Endothelial cell of umbilical vein (primary cell): ENCODE data around the gene ARHGAP21. TPM values are rescaled to one million over a fixed set of nuclear protein-coding genes. Genes with fewer than 3 reads are reported as not detected.

Experiments
- BruUV-seq: library from RNA; stranded (reverse); fragments of 400-500 nt; replicated peaks from 2 replicates; lab custom pipeline; 2021; lab: Mats Ljungman, UMichigan
- CTCF ChIA-PET: fragments of 300-600, 350-600 bp; sonication (Branson Sonifier 250); formaldehyde crosslinking; loops from one replicate; lab custom pipeline; 2021; ENCODE audit warnings: antibody characterized with exemption, inconsistent platforms; lab: Charles Lee
- POLR2A ChIA-PET: fragments of 300-600, 350-600 bp; sonication (Branson Sonifier 250); formaldehyde crosslinking; loops from one replicate; lab custom pipeline; 2021; ENCODE audit warnings: antibody characterized with exemption, inconsistent platforms; lab: Charles Lee
- DNase-seq: peaks from one replicate; pipeline ENCODE4 v3.0.0-alpha.2; 2011; ENCODE audit warnings: low read depth, low spot score
- FAIRE-seq: peaks from 2 replicates; lab custom pipeline; 2011; peaks lifted over from hg19 to GRCh38; lab: Jason Lieb, UNC
- H2AFZ ChIP-seq: 2 replicates; pipeline ENCODE4 v1.6.0; 2012; ENCODE audit warnings: low read depth, low read length, control low read depth, inconsistent platforms
- H3K27ac ChIP-seq: 2 replicates; pipeline ENCODE4 v1.5.1; 2011; ENCODE audit warnings: low read depth, mild to moderate bottlenecking, control low read depth, low read length, moderate library complexity; ENCODE audit not compliant: insufficient read depth
- H3K27me3 ChIP-seq, 2 experiments: 2 replicates each; pipeline versions ENCODE4 v1.6.0 to v1.6.1; 2011; ENCODE audit warnings: low read length in 2 of 2, mixed read lengths in 1 of 2; ENCODE audit not compliant: control insufficient read depth in 2 of 2, insufficient read depth in 2 of 2
- H3K36me3 ChIP-seq, 2 experiments: 2 replicates in 1 of 2; 3 replicates in 1 of 2; pipeline ENCODE4 v1.5.1; 2011; ENCODE audit warnings: low read length in 2 of 2, mild to moderate bottlenecking in 1 of 2, moderate library complexity in 1 of 2; ENCODE audit not compliant: control insufficient read depth in 2 of 2, insufficient read depth in 2 of 2; ENCODE audit errors: extremely low read depth in 1 of 2
- H3K4me1 ChIP-seq: 3 replicates; pipeline ENCODE4 v1.5.1; 2011; ENCODE audit warnings: mild to moderate bottlenecking, low read length; ENCODE audit not compliant: control insufficient read depth, insufficient read depth; ENCODE audit errors: extremely low read depth
- H3K4me2 ChIP-seq: 2 replicates; pipeline ENCODE4 v1.6.1; 2011; ENCODE audit warnings: low read length, control low read depth, mixed read lengths; ENCODE audit not compliant: insufficient read depth
- H3K4me3 ChIP-seq, 3 experiments: fragments of 200-600 bp in 1 of 3; sonication (generic), shearing (Covaris generic) in 1 of 3; replicated peaks in 1 of 3; 2 replicates each; pipeline ENCODE4 v1.5.1; 2011 to 2016; ENCODE audit warnings: control low read depth in 3 of 3, low read length in 3 of 3, mild to moderate bottlenecking in 2 of 3, inconsistent platforms in 1 of 3, low read depth in 1 of 3, moderate library complexity in 1 of 3; ENCODE audit not compliant: insufficient read depth in 1 of 3
- H3K79me2 ChIP-seq: 2 replicates; pipeline ENCODE4 v1.6.0; 2012; ENCODE audit warnings: low read length, inconsistent platforms; ENCODE audit not compliant: control insufficient read depth, insufficient read depth
- H3K9ac ChIP-seq: replicated peaks from 2 replicates; pipeline ENCODE3; 2011; ENCODE audit warnings: low read length, control low read depth; ENCODE audit not compliant: insufficient read depth; ENCODE audit errors: extremely low read depth
- H3K9me1 ChIP-seq: replicated peaks from 3 replicates; pipeline ENCODE4 v1.6.0; 2011; ENCODE audit warnings: mild to moderate bottlenecking, low read length; ENCODE audit not compliant: control insufficient read depth, insufficient read depth; ENCODE audit errors: extremely low read depth
- H3K9me3 ChIP-seq: replicated peaks from 2 replicates; pipeline ENCODE4 v1.5.1; 2012; ENCODE audit warnings: low read length, inconsistent platforms; ENCODE audit not compliant: control insufficient read depth, insufficient read depth
- H4K20me1 ChIP-seq: replicated peaks from 2 replicates; pipeline ENCODE3; 2011; ENCODE audit warnings: mild to moderate bottlenecking, low read length; ENCODE audit not compliant: control insufficient read depth, insufficient read depth; ENCODE audit errors: extremely low read depth
- EZH2 ChIP-seq: IDR thresholded peaks from 2 replicates; pipeline ENCODE4 v1.6.1; 2012; ENCODE audit warnings: borderline replicate concordance, low read depth, mild to moderate bottlenecking, moderate library complexity, low read length, inconsistent platforms; ENCODE audit not compliant: severe bottlenecking
- FOS ChIP-seq: IDR thresholded peaks from 2 replicates; pipeline ENCODE4 v1.6.1; 2011; ENCODE audit warnings: mild to moderate bottlenecking, low read length, moderate library complexity, borderline replicate concordance; ENCODE audit not compliant: insufficient read depth
- GATA2 ChIP-seq: IDR thresholded peaks from 2 replicates; pipeline ENCODE4 v1.7.0; 2011; ENCODE audit warnings: low read depth, mild to moderate bottlenecking, moderate library complexity, mixed read lengths, low read length; ENCODE audit not compliant: insufficient read length, insufficient read depth
- JUN ChIP-seq: IDR thresholded peaks from 2 replicates; pipeline ENCODE4 v1.6.1; 2011; ENCODE audit warnings: borderline replicate concordance, low read depth; ENCODE audit not compliant: insufficient read length, insufficient read depth
- MAX ChIP-seq: IDR thresholded peaks from 2 replicates; pipeline ENCODE4 v1.6.1; 2011; ENCODE audit not compliant: insufficient read depth, insufficient read length
- MYC ChIP-seq: IDR thresholded peaks from one replicate; pipeline ENCODE4 v1.6.1; 2011; ENCODE audit warnings: mild to moderate bottlenecking, low read depth, low read length
- POLR2A ChIP-seq: IDR thresholded peaks from 2 replicates; pipeline ENCODE4 v1.6.1; 2012; ENCODE audit warnings: low read depth, mild to moderate bottlenecking, control low read depth, low read length
- POLR2AphosphoS5 ChIP-seq: IDR thresholded peaks from 2 replicates; pipeline ENCODE4 v1.6.1; 2012; ENCODE audit warnings: low read depth, mild to moderate bottlenecking, control low read depth, low read length, moderate library complexity; ENCODE audit not compliant: insufficient read depth
- dilution Hi-C: fragments of 300-500 bp; cut with MboI; formaldehyde crosslinking; loops from one replicate; pipeline ENCODE4 v1.15.0; 2019; ENCODE audit warnings: low sequenced_read_pairs; ENCODE audit not compliant: extremely low pct_ligation_motif_present
- intact Hi-C: fragments of 100-400 bp; cut with micrococcal nuclease; formaldehyde crosslinking; loops from one replicate; pipeline ENCODE4 v1.10.0; 2022
- polyA plus RNA-seq, 4 experiments: library from polyadenylated mRNA; depleted of rRNA in 3 of 4; stranded (reverse) in 3 of 4; unstranded in 1 of 4; fragments of >200 nt; gene quantifications; 2 replicates each; pipeline versions ENCODE4 v1.2.1 to v1.2.3, GENCODE V29; 2011 to 2012; ENCODE audit warnings: missing spikeins in 1 of 4
- total RNA-seq: library from RNA; stranded (reverse); gene quantifications from 2 replicates; pipeline ENCODE4 v1.2.3, GENCODE V29; 2021
- TF ChIP-seq, protein P1 (sequence below), 2 donors: IDR thresholded peaks; 1 replicate in 1 of 2; 2 replicates in 1 of 2; pipeline ENCODE4 v1.5.1; 2011; ENCODE audit warnings: low read length in 2 of 2, mild to moderate bottlenecking in 2 of 2, moderate library complexity in 2 of 2, control low read depth in 1 of 2, inconsistent platforms in 1 of 2, low read depth in 1 of 2; ENCODE audit not compliant: insufficient read depth in 1 of 2; ENCODE audit errors: extremely low read depth in 1 of 2

ARHGAP21 gene
- total and polyA plus RNA-seq, 2 donors (not counting 3 experiments of a cell fraction or from before 2014, with no cell fraction given), result 29.5 to 97.8 TPM

- Histone ChIP-seq H3K4me2 (no peak overlapping the region), H3K36me3 (no peaks in the 10 kb centered on the region), H3K4me1 (peaks cover 18% of the 10 kb centered on the region), H2AFZ (no peak overlapping the region), H3K9me3 (no peaks in the 10 kb centered on the region), H3K79me2 (peaks cover 96% of the 10 kb centered on the region), H3K9me1 (no peaks in the 10 kb centered on the region), H3K9ac (no peak overlapping the region), H3K27me3 (no peaks in the 10 kb centered on the region), H3K27ac (no peak overlapping the region), H3K4me3 (no peak overlapping the region), H4K20me1 (peaks cover 4% of the 10 kb centered on the region)
- intact Hi-C loops, result no loop called here
- DNase-seq, result no peak
- ChIA-PET CTCF (no interaction called here), POLR2A (no interaction called here)
- dilution Hi-C loops, result no loop called here
- FAIRE-seq, result no peak
- no TSS peak for BruUV-seq
- TF ChIP-seq FOS, result no peak
- no peak for TF ChIP-seq MAX
- TF ChIP-seq EZH2, result no peak
- TF ChIP-seq GATA2, result no peak
- no peak for TF ChIP-seq MYC
- TF ChIP-seq JUN, result no peak
- TF ChIP-seq POLR2A, result no peak
- TF ChIP-seq POLR2AphosphoS5, result no peak
- TF ChIP-seq, protein P1, sequence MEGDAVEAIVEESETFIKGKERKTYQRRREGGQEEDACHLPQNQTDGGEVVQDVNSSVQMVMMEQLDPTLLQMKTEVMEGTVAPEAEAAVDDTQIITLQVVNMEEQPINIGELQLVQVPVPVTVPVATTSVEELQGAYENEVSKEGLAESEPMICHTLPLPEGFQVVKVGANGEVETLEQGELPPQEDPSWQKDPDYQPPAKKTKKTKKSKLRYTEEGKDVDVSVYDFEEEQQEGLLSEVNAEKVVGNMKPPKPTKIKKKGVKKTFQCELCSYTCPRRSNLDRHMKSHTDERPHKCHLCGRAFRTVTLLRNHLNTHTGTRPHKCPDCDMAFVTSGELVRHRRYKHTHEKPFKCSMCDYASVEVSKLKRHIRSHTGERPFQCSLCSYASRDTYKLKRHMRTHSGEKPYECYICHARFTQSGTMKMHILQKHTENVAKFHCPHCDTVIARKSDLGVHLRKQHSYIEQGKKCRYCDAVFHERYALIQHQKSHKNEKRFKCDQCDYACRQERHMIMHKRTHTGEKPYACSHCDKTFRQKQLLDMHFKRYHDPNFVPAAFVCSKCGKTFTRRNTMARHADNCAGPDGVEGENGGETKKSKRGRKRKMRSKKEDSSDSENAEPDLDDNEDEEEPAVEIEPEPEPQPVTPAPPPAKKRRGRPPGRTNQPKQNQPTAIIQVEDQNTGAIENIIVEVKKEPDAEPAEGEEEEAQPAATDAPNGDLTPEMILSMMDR (IDR thresholded peaks at IDR 0.05; ENCODE audit: extremely low read depth in 1 of 2, insufficient read depth in 1 of 2, low read depth in 1 of 2, low read length in 2 of 2), result no peak
These were observed 40.1 kb downstream of the ARHGAP21 start for GRCh38 chr10:24683554-24683953.
